ENCODE measurements around the gene WSCD2. TPM values are rescaled to one million over a fixed set of nuclear protein-coding genes. Genes with fewer than 3 reads are reported as not detected.

WSCD2 gene
- total RNA-seq, 2 donors from 2014 or later: not detected

DNA sequence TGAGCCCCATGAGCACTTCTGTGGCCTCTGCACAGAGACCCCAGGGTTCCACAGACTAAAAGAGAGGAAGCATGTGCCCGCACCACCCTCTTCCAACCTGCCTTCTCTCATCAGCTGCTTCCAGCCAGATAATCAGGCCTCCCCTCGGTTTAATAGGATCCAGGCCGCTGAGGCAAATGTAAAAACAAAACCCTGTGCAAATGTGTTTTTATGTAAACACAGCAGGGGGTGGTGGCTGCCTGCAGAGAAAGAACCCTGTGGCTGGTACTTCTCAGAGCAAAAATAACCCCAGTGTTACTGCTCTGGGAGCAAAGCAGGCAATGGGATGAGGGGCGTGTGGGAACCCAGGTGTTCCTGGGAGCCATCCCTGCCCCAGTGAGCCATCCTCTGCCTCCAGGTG lies 46.2 kb downstream of the WSCD2 start:
- Mint-ChIP-seq H3K27me3 (peaks cover 7% of the 10 kb centered on the region), H3K36me3 (ENCODE audit: low read depth) (no peaks in the 10 kb centered on the region), H3K9me3 (no peaks in the 10 kb centered on the region), H3K4me3 (no peak overlapping the region), H3K27ac (no peak overlapping the region), H3K4me1 (no peaks in the 10 kb centered on the region)
- no peak for ATAC-seq (replicated peaks)

DNA sequence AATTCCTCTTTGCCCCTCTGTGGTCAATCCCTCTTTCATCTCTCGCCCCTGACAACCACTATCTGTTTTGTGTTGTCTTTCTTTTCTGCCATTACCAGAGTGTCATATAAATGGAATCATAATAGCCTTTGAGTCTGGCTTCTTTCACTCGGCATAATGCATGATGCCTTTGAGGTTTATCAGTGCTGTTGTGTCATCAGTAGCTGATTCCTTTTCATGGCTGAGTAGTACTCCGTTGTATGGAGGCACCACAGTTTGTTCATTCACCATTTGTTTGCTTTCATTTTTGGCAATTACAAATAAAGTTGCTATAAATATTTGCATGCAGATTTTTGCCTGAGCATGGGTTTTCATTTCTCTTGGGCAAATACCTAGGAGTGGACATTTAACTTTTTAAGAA lies 47.2 kb downstream of the WSCD2 start:
- H3K4me1 Mint-ChIP-seq: no peaks in the 10 kb centered on the region
- no peaks in the 10 kb centered on the region for H3K36me3 Mint-ChIP-seq (ENCODE audit: low read depth)
- no peaks in the 10 kb centered on the region for H3K9me3 Mint-ChIP-seq
- no peak overlapping the region for H3K4me3 Mint-ChIP-seq
- no peak overlapping the region for H3K27ac Mint-ChIP-seq
- peaks cover 3% of the 10 kb centered on the region for H3K27me3 Mint-ChIP-seq
- ATAC-seq (replicated peaks): no peak

DNA sequence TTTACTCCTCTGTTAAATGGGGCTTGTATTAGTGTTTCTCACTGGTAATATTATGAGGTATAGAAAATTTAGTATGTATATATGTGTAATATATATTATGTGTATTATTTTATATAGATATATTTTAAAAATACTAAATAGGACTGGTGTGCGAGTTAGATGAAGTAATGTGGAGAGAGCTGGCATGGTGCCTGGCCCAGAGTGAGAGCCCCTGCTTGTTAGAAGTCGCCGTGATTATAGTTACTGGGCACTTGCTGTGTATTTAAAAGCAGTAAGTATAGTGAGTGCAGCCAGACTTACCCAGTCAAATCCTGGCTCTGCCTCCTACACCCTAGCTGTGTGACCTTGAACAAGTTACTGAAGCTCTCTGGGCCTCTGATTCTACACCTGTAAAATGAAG lies 48.0 kb downstream of the WSCD2 start:
- Mint-ChIP-seq H3K4me3 (no peak overlapping the region), H3K4me1 (no peaks in the 10 kb centered on the region), H3K36me3 (ENCODE audit: low read depth) (no peaks in the 10 kb centered on the region), H3K27ac (no peak overlapping the region), H3K9me3 (no peaks in the 10 kb centered on the region), H3K27me3 (peaks cover 3% of the 10 kb centered on the region)
- no peak for ATAC-seq (replicated peaks)

DNA sequence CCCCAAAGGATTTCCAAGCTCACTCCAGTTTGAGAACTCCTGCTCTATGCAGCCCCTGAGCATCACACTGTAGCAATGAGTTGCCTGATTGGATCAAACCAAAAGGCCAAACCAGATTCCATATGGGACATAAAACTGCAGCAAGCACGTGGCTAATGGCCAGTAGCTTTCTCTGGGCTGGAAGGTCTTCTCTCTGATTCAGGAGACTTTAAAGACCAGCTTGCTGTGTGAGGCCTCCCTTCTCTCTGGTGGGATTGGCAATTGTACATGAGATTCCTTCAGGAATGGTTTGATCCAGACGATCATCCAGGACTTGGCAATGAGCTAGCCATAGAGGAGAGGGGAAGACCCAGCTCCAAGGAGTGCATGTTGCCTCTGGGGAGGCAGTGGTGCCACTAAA lies 50.2 kb downstream of the WSCD2 start:
- Mint-ChIP-seq H3K27ac (no peak overlapping the region), H3K36me3 (ENCODE audit: low read depth) (no peaks in the 10 kb centered on the region), H3K27me3 (peaks cover 3% of the 10 kb centered on the region), H3K4me1 (no peaks in the 10 kb centered on the region), H3K4me3 (no peak overlapping the region), H3K9me3 (no peaks in the 10 kb centered on the region)
- no peak for ATAC-seq (replicated peaks)

DNA sequence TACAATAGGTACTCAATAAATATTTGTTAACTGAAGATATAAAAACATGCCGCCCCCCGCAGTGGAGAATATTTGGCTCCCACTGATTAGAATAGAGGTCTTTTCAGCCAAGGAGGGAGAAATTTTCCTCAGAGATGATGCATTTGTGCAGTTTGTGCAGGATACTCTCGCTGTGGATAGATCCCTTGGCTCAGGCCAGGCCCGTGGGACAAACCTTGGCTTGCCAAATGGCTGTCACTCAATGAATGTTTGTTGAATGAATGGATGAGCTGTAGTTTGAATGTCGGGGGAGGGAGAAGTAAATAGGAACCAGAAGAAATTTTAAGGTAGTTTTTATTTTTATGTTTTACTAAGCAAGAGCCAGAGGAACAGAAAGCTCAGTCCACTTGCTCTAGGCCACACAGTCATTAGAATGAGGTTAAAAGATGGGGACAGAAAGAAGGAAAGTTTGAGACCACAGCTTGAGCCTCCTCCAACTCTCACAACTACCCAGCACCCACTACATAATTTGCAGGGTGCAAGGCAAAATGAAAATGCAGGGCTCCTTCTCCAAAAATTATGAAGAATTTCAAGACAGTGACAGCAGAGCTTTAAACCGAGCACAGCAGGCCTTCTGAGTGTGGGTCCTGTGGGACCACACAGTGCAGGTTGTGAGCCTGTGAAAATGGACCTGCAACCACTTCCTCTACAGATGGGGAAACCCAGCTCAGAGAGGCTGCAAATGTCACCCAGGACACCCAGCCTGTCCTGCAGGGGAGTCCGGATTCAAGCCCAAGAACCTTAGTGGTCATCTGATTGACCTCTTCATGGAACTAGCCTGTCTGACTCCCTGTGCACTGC lies 51.4 kb downstream of the WSCD2 start:
- Mint-ChIP-seq H3K9me3 (no peaks in the 10 kb centered on the region), H3K27me3 (peaks cover 3% of the 10 kb centered on the region), H3K36me3 (ENCODE audit: low read depth) (no peaks in the 10 kb centered on the region), H3K27ac (no peak overlapping the region), H3K4me3 (no peak overlapping the region), H3K4me1 (no peaks in the 10 kb centered on the region)
- ATAC-seq (replicated peaks): no peak

DNA sequence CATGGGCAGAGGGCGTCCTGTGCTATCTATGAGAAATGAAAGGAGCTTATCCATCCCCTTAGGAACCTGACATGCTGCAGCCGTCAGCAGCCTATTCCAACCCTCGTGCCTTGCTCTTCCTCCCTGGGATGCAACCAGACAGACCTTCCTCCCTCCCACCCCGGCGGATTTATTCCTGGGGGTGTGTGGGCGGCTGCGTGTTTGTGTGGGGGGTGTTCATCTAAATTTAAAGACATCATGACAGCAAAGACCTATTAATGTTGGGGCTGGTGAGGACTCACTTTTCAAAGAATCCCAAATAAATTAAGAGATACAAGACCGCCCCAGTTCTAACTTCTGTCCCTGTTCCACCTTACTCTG lies 52.0 kb downstream of the WSCD2 start:
- no peaks in the 10 kb centered on the region for H3K36me3 Mint-ChIP-seq (ENCODE audit: low read depth)
- no peak overlapping the region for H3K27ac Mint-ChIP-seq
- no peak overlapping the region for H3K4me3 Mint-ChIP-seq
- H3K27me3 Mint-ChIP-seq: peaks cover 3% of the 10 kb centered on the region
- no peaks in the 10 kb centered on the region for H3K9me3 Mint-ChIP-seq
- ATAC-seq (replicated peaks): no peak
- H3K4me1 Mint-ChIP-seq: no peaks in the 10 kb centered on the region

DNA sequence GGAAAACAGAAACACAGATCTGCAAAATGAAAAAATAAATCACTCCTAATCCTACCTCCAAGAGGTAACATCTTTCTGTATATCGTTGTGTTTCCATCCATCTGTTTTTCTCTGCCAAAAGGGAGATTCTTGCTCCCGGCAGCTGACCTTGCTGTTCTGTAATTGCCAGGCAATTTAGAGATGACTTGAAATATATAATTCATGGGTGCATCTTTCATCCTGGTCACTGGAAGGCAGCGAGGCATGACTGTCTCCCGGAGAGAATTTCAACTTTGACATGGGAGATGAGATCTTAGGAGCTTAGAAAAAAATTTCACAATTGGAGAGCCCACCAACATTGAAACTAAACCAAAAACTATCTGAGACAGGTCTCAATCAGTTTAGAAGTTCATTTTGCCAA lies 53.0 kb downstream of the WSCD2 start:
- ATAC-seq (replicated peaks): no peak
- no peaks in the 10 kb centered on the region for H3K27me3 Mint-ChIP-seq
- H3K9me3 Mint-ChIP-seq: no peaks in the 10 kb centered on the region
- no peaks in the 10 kb centered on the region for H3K36me3 Mint-ChIP-seq (ENCODE audit: low read depth)
- H3K27ac Mint-ChIP-seq: no peak overlapping the region
- H3K4me1 Mint-ChIP-seq: no peaks in the 10 kb centered on the region
- H3K4me3 Mint-ChIP-seq: no peak overlapping the region

DNA sequence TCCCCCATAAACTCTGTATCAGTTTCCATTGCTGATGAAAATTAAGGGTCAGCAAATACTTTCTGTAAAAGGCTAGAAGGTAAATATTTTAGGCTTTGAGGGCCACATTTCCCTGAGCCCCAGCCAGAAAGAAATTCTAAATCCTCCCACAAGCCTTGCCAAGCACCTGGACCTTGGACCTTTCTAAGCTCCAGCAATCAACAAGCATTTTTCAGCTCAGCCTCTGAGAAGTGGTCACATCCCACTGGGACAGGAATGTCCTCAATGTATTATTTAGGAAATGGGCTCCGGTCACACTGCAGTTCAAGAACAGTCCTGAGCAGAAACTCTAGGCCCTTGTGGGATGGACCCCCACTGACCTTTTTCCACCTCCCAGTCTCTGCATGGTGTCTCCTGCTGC lies 55.9 kb downstream of the WSCD2 start:
- Mint-ChIP-seq H3K36me3 (ENCODE audit: low read depth) (no peaks in the 10 kb centered on the region), H3K4me1 (no peaks in the 10 kb centered on the region), H3K9me3 (no peaks in the 10 kb centered on the region), H3K27me3 (peaks cover 4% of the 10 kb centered on the region), H3K27ac (no peak overlapping the region), H3K4me3 (no peak overlapping the region)
- ATAC-seq (replicated peaks): no peak

DNA sequence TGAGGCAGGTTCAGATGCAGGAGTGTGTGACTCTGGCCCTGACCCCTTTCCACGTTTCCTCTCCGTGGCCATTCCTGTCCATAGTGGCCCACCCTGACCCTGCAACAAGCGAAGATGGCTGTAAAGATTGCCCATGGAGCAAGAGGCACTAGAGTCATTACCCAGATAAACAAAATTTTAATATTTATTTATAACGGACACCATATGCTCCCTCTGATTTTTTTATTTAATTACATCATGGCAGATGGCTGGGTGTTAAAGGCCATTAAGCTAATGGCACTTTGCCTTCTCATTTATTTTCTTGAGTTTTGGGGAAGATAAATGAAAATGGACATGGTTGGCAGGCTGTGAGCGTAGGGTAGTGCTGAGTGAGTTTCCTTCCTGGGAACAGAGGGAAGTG lies 58.7 kb downstream of the WSCD2 start:
- Mint-ChIP-seq H3K27ac (no peak overlapping the region), H3K27me3 (peaks cover 4% of the 10 kb centered on the region), H3K9me3 (no peaks in the 10 kb centered on the region), H3K36me3 (ENCODE audit: low read depth) (no peaks in the 10 kb centered on the region), H3K4me3 (no peak overlapping the region), H3K4me1 (no peaks in the 10 kb centered on the region)
- no peak for ATAC-seq (replicated peaks)

DNA sequence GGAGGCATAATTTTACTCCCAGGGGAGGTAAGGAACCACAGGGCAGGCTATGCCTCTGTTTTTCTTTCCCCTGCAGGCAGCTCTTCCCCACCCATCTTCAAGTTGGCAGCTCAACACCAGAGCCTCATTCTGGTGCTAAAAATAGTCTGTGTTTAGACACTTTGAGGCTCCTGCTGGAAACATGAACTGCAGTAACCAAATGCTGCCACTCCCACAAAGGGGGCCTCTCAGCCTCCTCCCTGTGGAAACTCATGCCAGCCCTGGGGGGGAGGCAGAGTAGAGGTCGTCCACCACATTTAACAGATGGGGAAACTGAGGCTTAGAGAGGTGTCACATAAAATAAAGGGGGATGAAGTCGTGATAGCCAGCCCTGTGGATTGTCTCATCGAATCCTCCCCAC lies 61.4 kb downstream of the WSCD2 start:
- no peak for ATAC-seq (replicated peaks)
- H3K9me3 Mint-ChIP-seq: no peaks in the 10 kb centered on the region
- peaks cover 10% of the 10 kb centered on the region for H3K27me3 Mint-ChIP-seq
- no peak overlapping the region for H3K27ac Mint-ChIP-seq
- H3K4me1 Mint-ChIP-seq: no peaks in the 10 kb centered on the region
- H3K4me3 Mint-ChIP-seq: no peak overlapping the region
- H3K36me3 Mint-ChIP-seq (ENCODE audit: low read depth): no peaks in the 10 kb centered on the region

DNA sequence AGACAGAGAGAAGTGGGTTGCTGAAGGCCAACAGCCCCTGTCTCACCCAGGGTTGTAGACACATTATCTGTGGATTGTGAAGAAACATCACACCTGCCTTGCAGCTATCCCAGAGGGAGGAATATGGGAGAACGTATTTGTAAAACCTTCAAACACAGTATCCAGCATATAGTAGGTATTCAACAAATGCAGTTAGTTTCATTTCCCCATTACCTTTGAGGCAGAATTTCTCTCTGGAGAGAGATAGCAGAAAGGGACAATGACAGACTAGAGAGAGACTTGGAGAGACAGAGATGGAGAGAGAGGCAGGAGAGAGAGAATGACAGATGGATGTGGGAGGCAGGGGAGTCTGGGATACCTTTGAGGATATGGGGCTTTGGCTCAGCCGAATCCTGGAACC lies 62.0 kb downstream of the WSCD2 start:
- ATAC-seq (replicated peaks): no peak
- Mint-ChIP-seq H3K27me3 (peaks cover 10% of the 10 kb centered on the region), H3K9me3 (no peaks in the 10 kb centered on the region), H3K36me3 (ENCODE audit: low read depth) (no peaks in the 10 kb centered on the region), H3K4me1 (no peaks in the 10 kb centered on the region), H3K4me3 (no peak overlapping the region), H3K27ac (no peak overlapping the region)

DNA sequence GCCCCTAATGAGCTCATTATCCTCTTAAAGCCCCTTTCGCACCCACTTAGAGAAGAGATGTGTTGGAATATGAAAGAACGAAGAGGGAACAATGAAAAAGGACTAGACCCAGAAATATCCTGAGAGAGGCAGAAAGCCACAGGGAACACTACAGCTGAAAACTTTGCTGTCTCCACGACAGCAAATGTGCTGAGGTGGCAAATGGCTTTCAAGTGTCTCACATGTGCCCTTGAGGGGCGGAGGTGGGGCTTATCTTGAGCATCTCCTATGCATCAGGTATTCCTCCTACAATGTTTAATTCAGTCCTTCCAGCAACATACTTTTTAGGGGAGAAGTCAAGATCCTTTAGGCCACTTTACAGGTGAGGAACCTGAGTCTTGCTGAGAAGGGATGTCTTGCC lies 62.9 kb downstream of the WSCD2 start:
- no peaks in the 10 kb centered on the region for H3K9me3 Mint-ChIP-seq
- H3K27ac Mint-ChIP-seq: no peak overlapping the region
- no peak for ATAC-seq (replicated peaks)
- peaks cover 10% of the 10 kb centered on the region for H3K27me3 Mint-ChIP-seq
- H3K4me3 Mint-ChIP-seq: no peak overlapping the region
- H3K4me1 Mint-ChIP-seq: no peaks in the 10 kb centered on the region
- no peaks in the 10 kb centered on the region for H3K36me3 Mint-ChIP-seq (ENCODE audit: low read depth)

DNA sequence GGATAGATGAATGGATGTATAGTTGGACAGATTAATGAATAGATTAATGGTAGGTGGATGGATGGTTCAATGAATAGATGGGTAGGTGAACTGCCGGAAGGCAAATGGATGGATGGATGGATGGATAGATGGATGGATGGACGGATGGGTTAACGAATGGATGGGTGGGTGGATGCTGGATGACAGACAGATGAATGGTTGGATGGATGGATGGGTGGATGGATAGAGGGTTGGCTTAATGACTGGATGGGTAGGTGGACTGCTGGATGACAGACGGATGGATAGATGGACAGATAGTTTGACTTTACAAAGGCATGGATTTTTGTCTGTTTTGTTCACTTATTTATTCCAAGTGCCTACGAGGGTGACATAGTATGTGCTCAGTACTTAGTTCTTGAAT lies 64.4 kb downstream of the WSCD2 start:
- no peaks in the 10 kb centered on the region for H3K4me1 Mint-ChIP-seq
- no peaks in the 10 kb centered on the region for H3K36me3 Mint-ChIP-seq (ENCODE audit: low read depth)
- ATAC-seq (replicated peaks): no peak
- H3K27me3 Mint-ChIP-seq: peaks cover 19% of the 10 kb centered on the region
- no peaks in the 10 kb centered on the region for H3K9me3 Mint-ChIP-seq
- no peak overlapping the region for H3K27ac Mint-ChIP-seq
- H3K4me3 Mint-ChIP-seq: no peak overlapping the region

DNA sequence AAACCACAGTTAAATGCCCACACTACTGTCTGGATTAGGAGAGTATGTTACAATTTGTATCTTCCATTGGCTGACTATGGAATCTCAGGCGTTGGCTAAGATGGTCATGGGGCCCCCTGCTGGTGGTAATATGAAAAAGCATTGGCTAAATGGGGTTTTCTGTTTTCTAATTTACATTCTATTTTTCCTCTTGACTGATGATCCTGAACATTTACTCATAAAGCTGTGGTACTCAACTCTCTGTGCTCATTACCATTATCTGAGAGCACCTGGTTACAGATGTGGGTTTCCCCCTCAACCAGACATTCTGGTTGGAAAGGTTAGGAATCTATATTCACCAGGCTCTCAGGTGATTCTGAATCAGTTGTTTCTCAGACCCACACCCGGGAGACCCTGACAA lies 64.8 kb downstream of the WSCD2 start:
- H3K4me3 Mint-ChIP-seq: no peak overlapping the region
- no peak for ATAC-seq (replicated peaks)
- H3K27me3 Mint-ChIP-seq: peaks cover 16% of the 10 kb centered on the region
- no peaks in the 10 kb centered on the region for H3K4me1 Mint-ChIP-seq
- no peaks in the 10 kb centered on the region for H3K9me3 Mint-ChIP-seq
- no peak overlapping the region for H3K27ac Mint-ChIP-seq
- H3K36me3 Mint-ChIP-seq (ENCODE audit: low read depth): no peaks in the 10 kb centered on the region

DNA sequence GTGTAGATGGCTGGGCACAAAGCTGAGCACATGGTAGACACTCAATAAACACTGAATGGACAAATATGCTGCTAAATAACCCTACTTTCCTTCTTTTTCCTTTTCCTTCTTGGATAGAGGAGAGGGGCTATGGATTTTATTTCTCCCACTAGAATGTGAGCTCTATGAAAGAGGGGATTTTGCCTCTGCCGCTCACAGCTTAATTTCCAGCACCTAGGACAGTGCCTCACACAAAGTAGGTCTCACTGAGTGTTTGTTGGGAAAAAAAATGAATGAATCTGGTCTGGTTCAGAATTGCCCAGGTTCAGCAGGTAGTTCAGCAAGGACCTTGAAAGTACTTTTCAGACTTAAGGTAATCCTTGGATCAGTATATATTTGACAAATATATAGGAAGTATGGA lies 65.5 kb downstream of the WSCD2 start:
- no peak overlapping the region for H3K4me3 Mint-ChIP-seq
- no peaks in the 10 kb centered on the region for H3K9me3 Mint-ChIP-seq
- no peaks in the 10 kb centered on the region for H3K36me3 Mint-ChIP-seq (ENCODE audit: low read depth)
- no peak for ATAC-seq (replicated peaks)
- peaks cover 15% of the 10 kb centered on the region for H3K27me3 Mint-ChIP-seq
- H3K27ac Mint-ChIP-seq: no peak overlapping the region
- H3K4me1 Mint-ChIP-seq: no peaks in the 10 kb centered on the region

DNA sequence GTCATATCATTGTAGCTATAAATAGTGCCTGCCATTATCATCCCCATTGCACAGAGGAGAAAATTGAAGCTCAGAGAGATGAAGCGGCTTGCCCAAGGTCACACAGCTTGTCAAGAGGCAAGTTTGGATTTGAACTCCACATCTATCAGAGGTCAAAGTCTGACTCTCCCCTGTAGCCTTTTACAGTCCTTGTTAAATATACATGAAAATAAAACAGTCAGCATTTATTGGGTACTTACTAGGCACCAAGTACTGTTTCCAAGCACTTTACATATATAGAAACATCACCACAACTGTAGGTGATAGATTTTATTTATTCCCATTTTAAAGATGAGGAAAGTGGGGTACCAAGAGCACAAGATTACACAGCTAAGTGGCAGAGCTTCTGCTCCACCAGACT lies 67.2 kb downstream of the WSCD2 start:
- Mint-ChIP-seq H3K36me3 (ENCODE audit: low read depth) (no peaks in the 10 kb centered on the region), H3K4me3 (no peak overlapping the region), H3K27me3 (peaks cover 19% of the 10 kb centered on the region), H3K27ac (no peak overlapping the region), H3K9me3 (no peaks in the 10 kb centered on the region), H3K4me1 (no peaks in the 10 kb centered on the region)
- no peak for ATAC-seq (replicated peaks)
